Measurements from ENCODE around the gene CERCAM.

CERCAM gene

DNA sequence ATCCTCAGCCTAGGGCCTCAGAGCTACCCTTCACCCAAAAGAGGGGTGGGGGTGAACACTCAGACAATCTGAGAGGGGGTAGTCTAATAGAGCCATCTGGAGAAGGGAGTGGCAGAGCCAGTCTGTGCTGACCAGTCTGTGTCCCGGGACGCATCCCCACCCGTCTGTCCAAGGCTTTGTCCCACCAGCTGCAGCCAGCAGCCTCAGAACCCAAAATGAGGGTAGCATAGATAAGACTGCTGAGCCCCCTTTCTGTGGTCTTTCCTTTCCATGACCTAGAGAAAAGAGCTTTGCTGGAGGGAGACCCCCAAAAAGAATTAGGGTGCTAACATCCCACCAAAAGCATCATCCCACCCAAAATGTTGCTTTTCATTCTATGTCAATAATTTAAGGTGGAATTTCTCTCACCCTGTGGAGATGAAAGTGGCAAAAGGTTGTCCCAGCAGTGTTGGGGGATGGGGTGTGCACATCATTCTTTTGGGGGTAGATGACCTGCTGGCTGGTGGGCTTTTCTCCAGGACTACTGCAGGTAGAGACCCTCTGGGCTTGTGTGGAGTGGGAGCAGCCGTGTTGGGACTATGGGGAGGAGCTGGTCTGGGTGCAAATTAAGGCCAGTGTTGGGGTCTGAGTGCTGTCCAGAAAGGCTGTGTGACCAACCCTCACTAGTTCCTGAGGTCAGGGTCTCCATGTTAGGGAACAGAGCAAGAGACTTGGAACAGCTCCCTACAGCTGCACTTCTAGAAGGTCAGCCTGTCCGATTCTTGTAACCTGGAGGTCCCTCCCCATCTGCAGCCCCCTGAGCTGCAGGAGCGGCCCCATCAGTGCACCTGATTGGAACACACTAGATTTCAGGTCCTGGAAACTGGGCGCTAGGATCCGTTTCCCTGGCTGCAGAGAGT lies 29.6 kb upstream of the CERCAM start:
- no peak overlapping the region for H3K9ac ChIP-seq (ENCODE audit: insufficient read length)
- no peaks in the 10 kb centered on the region for H3K9me3 ChIP-seq (ENCODE audit: low read depth, low read length)
- H3K27ac ChIP-seq, result no peak overlapping the region
- peaks cover 10% of the 10 kb centered on the region; the same call in 1 of the 2 replicates for H3K36me3 ChIP-seq (ENCODE audit: insufficient read depth, low read length)
- no peak for TF ChIP-seq POLR2AphosphoS5 (IDR thresholded peaks at IDR 0.05; ENCODE audit: borderline replicate concordance, low read depth, low read length)
- no peak for TF ChIP-seq FOXP2 (optimal IDR thresholded peaks at IDR 0.05; ENCODE audit: control extremely low read depth, extremely low read length, insufficient read depth)
- no peak for TF ChIP-seq EZH2 (IDR thresholded peaks at IDR 0.05)
- H3K4me3 ChIP-seq, result no peak overlapping the region
- no peak for DNase-seq (ENCODE audit: low read depth, low spot score)

DNA sequence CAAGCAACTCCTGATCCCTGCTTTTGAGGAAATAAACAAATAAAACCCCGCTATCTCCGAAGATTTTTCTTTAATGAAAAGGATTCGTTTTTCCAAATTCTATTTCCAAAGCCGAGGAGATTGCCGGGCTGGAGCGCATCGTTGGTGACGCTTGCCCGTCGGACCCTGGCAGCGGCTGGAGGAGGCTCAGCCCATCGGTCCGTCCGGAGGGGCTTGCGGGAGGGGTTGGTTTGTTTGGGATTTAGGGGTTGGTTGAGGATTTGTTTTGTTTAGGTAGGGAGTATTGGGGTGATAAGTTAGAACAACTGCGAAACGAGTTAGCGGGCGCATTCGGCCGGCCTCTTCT lies 28.7 kb upstream of the CERCAM start:
- H3K36me3 ChIP-seq (ENCODE audit: insufficient read depth, low read length), result peaks cover 10% of the 10 kb centered on the region; the same call in 1 of the 2 replicates
- H3K4me3 ChIP-seq, result no peak overlapping the region
- no peak overlapping the region for H3K9ac ChIP-seq (ENCODE audit: insufficient read length)
- no peaks in the 10 kb centered on the region for H3K9me3 ChIP-seq (ENCODE audit: low read depth, low read length)
- no peak overlapping the region for H3K27ac ChIP-seq
- TF ChIP-seq FOXP2 (optimal IDR thresholded peaks at IDR 0.05; ENCODE audit: control extremely low read depth, extremely low read length, insufficient read depth) (no peak), POLR2AphosphoS5 (IDR thresholded peaks at IDR 0.05; ENCODE audit: borderline replicate concordance, low read depth, low read length) (no peak), EZH2 (IDR thresholded peaks at IDR 0.05) (no peak)
- no peak for DNase-seq (ENCODE audit: low read depth, low spot score)

DNA sequence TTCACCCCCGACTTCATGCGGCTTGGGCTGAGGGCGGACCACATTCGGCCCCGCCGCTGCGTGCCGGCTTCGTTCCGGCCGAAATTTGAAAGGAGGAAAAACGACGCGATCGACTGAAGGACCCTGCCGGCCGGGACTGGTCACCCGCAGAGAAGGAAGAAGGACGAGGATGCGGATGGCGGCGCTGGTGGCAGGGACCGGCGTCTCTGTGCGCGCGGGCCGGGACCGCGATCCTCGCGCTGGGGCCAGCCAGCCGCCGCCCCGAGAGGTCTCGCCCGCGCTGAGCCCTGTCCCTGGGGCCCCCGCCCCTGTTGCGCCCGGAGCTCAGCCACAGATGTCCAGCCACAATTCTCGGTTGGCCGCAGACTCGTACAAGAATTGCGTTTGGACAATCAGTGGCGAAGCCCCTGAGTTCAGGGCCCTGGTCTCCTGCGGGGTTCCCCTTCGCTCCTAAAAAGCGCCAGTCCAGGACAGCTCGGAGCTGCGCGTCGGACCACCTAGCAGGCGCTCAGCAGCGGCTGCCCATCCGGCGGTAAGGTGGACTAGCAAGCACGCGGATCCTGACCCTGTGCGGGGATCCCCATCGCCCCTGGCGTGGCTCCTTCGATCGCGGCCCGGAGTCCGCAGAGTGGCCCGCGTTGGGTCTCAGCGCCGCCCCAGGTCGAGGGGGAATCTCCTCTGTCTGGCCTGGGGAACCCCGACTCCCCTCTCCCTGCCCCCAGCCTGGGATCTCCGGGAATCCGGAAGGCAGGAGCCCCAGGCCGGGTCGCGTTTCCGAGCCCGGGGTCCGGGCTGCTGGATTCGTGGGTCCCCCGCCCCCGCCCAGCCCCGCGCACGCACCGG lies 28.1 kb upstream of the CERCAM start:
- no peaks in the 10 kb centered on the region for H3K9me3 ChIP-seq (ENCODE audit: low read depth, low read length)
- no peak overlapping the region for H3K4me3 ChIP-seq
- no peak overlapping the region for H3K27ac ChIP-seq
- no peak overlapping the region for H3K9ac ChIP-seq (ENCODE audit: insufficient read length)
- H3K36me3 ChIP-seq (ENCODE audit: insufficient read depth, low read length), result peaks cover 7% of the 10 kb centered on the region; the same call in 1 of the 2 replicates
- TF ChIP-seq POLR2AphosphoS5 (IDR thresholded peaks at IDR 0.05; ENCODE audit: borderline replicate concordance, low read depth, low read length) (no peak), EZH2 (IDR thresholded peaks at IDR 0.05) (no peak), FOXP2 (optimal IDR thresholded peaks at IDR 0.05; ENCODE audit: control extremely low read depth, extremely low read length, insufficient read depth) (no peak)
- no peak for DNase-seq (ENCODE audit: low read depth, low spot score)

DNA sequence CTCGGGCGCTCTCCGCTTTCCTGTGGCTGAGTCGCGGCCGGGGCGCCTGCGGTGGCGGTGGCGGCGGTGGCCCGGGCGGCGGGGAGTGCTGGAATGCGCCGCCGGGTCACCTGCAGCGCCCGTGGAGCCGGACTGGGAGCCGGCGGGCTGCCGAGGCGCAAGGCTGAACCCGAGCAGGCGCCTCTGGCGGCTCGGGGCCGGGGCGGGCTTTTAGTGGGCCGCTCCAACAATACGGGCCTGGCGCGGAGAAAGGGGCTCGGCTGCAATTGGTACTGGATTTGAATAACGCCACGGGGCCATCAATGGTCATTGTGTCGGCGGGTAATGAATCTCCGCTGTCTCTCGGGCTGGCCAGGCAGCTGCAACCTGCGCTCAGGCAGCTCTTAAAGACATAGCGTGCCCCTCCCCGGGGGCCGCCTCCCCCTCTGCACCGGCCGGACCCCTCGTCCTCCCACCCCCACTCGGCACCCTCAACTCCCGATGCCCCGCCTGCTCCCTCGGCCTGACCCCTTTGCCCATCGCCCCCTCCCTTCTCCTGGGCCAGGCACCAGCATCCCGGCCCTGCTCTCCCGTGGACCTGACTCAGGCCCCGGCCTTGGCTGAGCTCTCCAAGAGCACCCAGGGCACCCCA lies 27.4 kb upstream of the CERCAM start:
- H3K27ac ChIP-seq, result peak overlapping the region; percentile 95; the same call in 1 of the 2 replicates
- H3K9me3 ChIP-seq (ENCODE audit: low read depth, low read length), result no peaks in the 10 kb centered on the region
- TF ChIP-seq EZH2 (IDR thresholded peaks at IDR 0.05) (no peak), FOXP2 (optimal IDR thresholded peaks at IDR 0.05; ENCODE audit: control extremely low read depth, extremely low read length, insufficient read depth) (no peak), POLR2AphosphoS5 (IDR thresholded peaks at IDR 0.05; ENCODE audit: borderline replicate concordance, low read depth, low read length) (no peak)
- no peak overlapping the region for H3K9ac ChIP-seq (ENCODE audit: insufficient read length)
- H3K36me3 ChIP-seq (ENCODE audit: insufficient read depth, low read length), result peaks cover 4% of the 10 kb centered on the region; the same call in 1 of the 2 replicates
- no peak overlapping the region for H3K4me3 ChIP-seq
- DNase-seq (ENCODE audit: low read depth, low spot score), result no peak

DNA sequence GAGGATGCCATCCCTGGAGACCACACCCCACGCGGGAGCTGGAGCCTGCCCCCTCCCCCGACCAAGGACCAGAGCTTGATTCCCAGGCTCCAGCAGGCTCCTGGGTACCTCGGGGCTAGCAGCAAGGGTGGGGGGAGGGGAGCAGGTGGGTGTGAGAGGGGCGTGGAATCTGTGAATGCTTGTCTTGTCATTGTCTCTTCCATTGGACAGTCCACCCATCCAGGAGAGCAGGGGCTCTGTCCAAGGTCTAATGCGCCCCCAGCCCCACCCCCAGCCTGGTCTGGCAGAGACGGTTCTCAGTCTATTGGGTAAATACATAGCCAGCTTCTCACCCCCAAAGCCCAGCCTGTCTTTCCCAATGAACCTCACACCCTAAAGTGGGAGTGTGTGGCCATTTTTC lies 26.7 kb upstream of the CERCAM start:
- Histone ChIP-seq H3K27ac (peak overlapping the region; percentile 95), H3K4me3 (peak overlapping the region; percentile 54), H3K36me3 (ENCODE audit: insufficient read depth, low read length) (peaks cover 4% of the 10 kb centered on the region; the same call in 1 of the 2 replicates), H3K9me3 (ENCODE audit: low read depth, low read length) (no peaks in the 10 kb centered on the region), H3K9ac (ENCODE audit: insufficient read length) (peak overlapping the region; percentile 61)
- no peak for TF ChIP-seq FOXP2 (optimal IDR thresholded peaks at IDR 0.05; ENCODE audit: control extremely low read depth, extremely low read length, insufficient read depth)
- TF ChIP-seq EZH2 (IDR thresholded peaks at IDR 0.05), result no peak
- TF ChIP-seq POLR2AphosphoS5 (IDR thresholded peaks at IDR 0.05; ENCODE audit: borderline replicate concordance, low read depth, low read length), result no peak
- no peak for DNase-seq (ENCODE audit: low read depth, low spot score)

DNA sequence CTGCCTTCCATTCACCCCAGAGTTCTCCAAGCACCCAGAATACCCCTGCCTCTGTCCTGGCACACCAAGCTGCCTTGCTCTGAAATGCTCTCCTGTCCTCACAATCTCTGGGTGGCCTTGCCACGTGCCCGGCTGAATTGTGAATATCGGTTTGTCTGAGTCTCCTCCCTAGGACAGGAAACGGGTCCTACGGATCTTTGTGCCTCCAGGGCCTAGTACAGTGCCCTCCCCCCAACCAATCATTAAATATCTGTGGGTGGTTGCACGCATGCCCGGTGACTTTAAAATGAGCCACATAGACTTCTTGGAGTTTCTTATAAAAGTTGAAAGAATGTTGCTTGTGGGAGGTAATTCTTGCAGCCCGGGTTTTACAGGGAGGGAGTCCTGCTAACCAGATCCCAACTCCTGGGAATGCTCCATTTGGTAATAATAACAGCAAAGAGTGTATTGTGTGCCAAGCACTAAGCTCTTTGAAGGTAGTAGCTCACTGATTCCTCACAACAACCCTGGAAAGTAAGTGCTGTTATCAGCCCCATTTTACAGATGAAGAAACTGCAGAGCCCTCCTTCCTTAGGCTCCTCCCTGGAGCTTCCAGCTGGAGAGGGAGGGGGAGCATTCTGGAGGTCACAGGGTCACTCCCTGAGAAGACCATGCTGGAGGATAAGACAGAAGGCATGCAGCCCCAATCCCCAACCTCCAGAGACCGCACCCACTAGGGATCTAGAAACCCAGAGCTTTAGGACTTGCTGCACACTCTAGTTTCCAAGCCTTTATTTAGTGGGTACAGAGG lies 26.1 kb upstream of the CERCAM start:
- peak; percentile 66 for DNase-seq (ENCODE audit: low read depth, low spot score)
- Histone ChIP-seq H3K36me3 (ENCODE audit: insufficient read depth, low read length) (no peaks in the 10 kb centered on the region; the same call in 1 of the 2 replicates), H3K9ac (ENCODE audit: insufficient read length) (peak overlapping the region; percentile 61), H3K27ac (peak overlapping the region; percentile 95), H3K9me3 (ENCODE audit: low read depth, low read length) (no peaks in the 10 kb centered on the region), H3K4me3 (peak overlapping the region; percentile 54)
- no peak for TF ChIP-seq EZH2 (IDR thresholded peaks at IDR 0.05)
- peak; percentile 72 for TF ChIP-seq POLR2AphosphoS5 (IDR thresholded peaks at IDR 0.05; ENCODE audit: borderline replicate concordance, low read depth, low read length)

DNA sequence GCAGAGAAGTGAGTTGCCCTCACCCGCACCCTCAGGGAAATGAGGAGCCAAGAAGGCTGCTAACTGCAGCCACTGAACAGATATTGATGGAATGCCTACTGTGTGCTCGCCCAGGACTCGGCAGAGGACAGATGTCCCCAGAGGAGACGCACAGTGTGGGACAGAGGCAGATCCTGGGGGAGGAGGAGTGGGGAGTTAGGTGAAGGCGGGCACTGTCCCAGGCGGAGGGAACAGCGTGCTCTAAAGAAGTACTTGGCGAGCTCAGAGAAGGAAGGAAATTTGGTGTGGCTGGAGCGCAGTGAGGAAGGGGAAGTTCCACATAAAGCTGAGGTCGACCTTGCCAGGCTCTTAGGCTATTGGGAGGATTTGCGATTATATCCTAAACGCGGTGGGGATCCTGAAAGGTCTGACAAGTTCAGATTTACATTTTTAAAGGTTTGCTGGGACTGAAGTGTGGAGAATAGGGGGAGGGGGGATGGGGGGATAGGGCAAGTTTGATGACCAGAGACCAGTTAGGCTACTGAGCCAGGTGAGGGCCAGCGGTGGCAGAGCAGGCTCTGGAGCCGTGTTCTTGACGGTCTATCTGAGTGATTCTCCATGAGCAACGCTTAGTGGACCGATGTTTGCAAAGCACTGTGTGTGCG lies 23.6 kb upstream of the CERCAM start:
- no peak for TF ChIP-seq EZH2 (IDR thresholded peaks at IDR 0.05)
- TF ChIP-seq POLR2AphosphoS5 (IDR thresholded peaks at IDR 0.05; ENCODE audit: borderline replicate concordance, low read depth, low read length), result no peak
- TF ChIP-seq FOXP2 (optimal IDR thresholded peaks at IDR 0.05; ENCODE audit: control extremely low read depth, extremely low read length, insufficient read depth), result no peak
- H3K4me3 ChIP-seq, result no peak overlapping the region
- DNase-seq (ENCODE audit: low read depth, low spot score), result no peak
- no peaks in the 10 kb centered on the region for H3K36me3 ChIP-seq (ENCODE audit: insufficient read depth, low read length)
- no peaks in the 10 kb centered on the region for H3K9me3 ChIP-seq (ENCODE audit: low read depth, low read length)
- no peak overlapping the region for H3K9ac ChIP-seq (ENCODE audit: insufficient read length)
- H3K27ac ChIP-seq, result no peak overlapping the region

Data from SK-N-MC (cell line).